NOMO-1 (cell line): ENCODE data around the gene PCCB.
"Not testable (repeated sequence)": the region's sequence is repeated elsewhere in the genome, so short reads cannot be mapped to it uniquely, and the experiment has no call there.

ENCODE experiments used
- DNase-seq, 2 experiments: peaks; one replicate each; lab custom pipeline; 2025; ENCODE audit not compliant: unreplicated experiment in 2 of 2; lab: John Stamatoyannopoulos, UW

The PCCB gene

GRCh38 chr3:136261826-136262225, 11.7 kb downstream of the PCCB start:
- DNase-seq: no peak

DNA sequence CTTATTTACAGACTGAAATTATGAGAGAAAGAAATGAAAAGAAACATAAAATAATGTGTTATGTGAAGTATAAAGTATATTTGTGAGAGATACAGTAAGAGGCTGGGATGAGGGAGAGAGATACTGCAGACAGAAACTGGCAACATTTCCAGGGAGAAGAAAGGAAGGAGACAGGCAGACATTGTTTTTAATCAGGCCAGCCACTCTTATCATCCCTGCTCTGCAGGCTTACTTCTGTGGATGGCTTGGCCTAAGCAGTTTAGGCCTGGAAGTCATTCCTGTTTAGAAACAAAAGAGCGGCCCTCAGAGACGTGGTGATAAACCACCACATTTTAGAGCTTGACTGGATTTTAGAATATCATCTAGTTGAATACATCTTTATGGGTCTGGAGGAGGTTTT, 12.4 kb downstream of the PCCB start:
- no peak for DNase-seq

DNA sequence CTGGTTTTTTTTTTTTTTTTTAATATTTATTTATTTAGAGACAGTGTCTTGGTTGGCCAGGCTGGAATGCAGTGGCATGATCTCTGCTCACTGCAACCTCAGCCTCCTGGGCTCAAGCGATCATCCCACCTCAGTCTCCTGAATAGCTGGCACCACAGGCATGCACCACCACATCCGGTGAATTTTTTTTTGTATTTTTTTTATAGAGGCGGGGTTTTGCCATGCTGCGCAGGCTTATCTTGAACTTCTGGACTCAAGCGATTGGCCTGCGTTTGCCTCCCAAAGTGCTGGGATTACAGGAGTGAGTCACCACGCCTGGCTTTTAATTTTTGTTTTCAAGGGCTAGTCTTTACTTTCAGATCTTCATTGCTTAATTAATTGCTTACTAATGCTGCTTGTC, 13.1 kb downstream of the PCCB start:
- no peak for DNase-seq

- DNase-seq: not testable (repeated sequence)
Observed at GRCh38 chr3:136266468-136267125, 16.5 kb downstream of the PCCB start.

DNA sequence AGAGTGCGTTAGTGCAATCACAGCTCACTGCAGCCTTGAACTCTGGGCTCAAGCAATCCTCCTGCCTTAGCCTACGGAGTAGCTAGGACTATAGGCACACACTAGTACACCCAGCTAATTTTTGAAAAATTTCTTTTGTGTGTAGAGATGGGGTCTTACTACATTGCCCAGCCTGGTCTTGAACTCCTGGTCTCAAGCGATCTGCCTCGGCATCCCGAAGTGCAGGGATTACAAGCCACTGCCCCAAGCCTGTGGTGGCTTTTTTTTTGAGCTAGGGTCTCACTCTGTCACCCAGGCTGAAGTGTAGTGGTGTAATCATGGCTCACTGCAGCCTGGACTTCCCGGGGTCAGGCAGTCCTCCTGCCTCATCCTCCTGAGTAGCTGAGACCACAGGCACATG, 17.1 kb downstream of the PCCB start:
- DNase-seq: no peak

GRCh38 chr3:136270179-136270578, 20.0 kb downstream of the PCCB start:
- no peak for DNase-seq

DNA sequence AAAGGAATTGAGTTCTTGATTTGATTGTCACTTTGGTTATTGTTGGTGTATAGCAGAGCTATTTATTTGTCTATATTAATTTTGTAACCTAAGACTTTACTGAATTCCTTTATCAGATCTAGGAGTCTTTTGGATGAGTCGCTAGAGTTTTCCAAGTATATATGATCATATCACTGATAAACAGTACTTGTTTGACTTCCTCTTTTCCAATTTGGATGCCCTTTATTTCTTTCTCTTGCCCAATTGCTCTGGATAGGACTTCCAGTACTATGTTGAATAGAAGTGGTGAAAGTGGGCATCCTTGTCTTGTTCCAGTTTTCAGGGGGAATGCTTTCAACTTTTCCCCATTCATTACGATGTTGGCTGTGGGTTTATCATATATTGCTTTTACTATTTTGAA, 21.5 kb downstream of the PCCB start:
- not testable (repeated sequence) for DNase-seq

GRCh38 chr3:136276049-136276755, 26.1 kb downstream of the PCCB start:
- DNase-seq: no peak

DNA sequence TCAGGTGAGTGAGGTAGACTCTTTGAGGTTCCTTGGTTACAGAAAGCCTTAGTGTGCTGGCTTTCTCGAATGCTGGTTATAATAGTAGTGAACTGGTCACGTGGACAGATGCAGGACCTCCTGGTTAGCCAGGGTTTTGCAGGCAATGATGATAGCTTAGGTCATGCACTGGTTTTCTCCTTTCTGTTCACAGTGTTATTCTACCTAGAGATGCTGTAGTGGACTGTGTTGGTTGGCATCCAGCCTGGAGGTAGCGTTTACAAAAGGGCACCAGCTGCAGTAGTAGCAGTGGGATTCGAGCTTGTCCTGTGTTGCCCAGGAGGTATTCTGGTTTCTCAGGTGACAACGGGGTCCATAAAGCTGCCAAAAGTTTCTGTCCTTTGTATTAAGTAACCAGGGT, 27.0 kb downstream of the PCCB start:
- DNase-seq: no peak

DNA sequence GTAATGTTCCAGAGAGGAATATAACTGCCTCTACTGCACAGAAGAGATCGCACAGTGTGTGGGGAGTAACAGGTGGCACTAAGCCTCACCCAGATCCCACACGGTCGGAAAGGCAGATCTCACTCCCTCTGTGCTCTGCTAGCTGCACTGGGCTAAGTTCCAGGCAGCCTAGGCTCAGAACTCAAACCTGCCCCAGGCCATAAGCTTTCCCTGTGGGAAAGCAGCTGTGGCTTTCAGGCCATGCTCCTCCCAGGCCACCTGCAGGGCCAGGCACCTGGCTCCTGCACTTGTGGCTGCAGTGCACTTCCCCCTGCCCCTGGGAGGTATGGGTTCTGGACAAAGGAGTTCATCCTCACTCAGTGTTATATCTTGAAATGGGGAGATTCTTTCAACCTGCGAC, 27.5 kb downstream of the PCCB start:
- DNase-seq: no peak

GRCh38 chr3:136279092-136279491, 29.0 kb downstream of the PCCB start:
- no peak for DNase-seq

GRCh38 chr3:136280961-136281360, 30.8 kb downstream of the PCCB start:
- no peak for DNase-seq

DNA sequence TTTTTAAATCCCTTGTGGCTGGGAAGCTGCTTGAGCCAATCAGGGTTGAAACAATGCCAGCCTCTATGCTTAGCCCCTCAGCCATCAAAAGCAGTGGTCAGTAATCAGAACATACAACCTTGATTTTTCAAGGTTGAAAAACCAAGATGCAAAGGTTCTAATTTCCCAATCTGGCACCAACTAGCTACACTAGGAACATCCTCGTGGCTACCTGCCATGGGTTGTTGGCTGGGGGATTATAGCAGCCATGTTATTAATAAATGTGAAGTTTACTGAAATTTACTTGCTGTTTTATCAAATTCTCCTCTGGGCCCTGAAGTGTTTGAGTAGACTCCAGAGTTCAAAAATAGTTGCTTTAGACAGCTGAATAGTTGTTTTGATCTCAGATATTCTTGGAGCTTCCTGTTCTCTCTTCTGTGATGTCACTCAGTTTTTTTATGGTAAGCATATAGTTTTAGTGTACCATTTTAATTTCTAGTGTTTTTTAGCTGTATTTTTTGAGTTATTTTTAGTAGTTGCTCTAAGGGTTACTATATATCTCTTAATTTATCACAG, 31.9 kb downstream of the PCCB start:
- DNase-seq: no peak

DNA sequence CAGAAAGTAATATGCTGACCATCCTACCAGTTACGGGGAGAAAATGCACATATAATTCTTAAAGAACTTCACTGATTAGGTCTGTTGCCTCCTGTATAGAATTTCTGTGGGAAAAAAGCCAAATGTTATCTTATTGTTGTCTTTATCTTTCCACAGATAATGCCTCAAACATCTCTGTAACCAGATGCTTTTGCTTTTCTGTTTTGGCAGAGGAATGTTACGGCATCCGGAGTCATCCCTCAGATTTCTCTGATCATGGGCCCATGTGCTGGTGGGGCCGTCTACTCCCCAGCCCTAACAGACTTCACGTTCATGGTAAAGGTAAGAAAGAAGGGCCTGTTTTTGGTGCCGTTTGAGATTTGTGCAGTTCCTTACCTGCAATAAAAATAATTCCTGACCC, 33.5 kb downstream of the PCCB start:
- no peak for DNase-seq

DNA sequence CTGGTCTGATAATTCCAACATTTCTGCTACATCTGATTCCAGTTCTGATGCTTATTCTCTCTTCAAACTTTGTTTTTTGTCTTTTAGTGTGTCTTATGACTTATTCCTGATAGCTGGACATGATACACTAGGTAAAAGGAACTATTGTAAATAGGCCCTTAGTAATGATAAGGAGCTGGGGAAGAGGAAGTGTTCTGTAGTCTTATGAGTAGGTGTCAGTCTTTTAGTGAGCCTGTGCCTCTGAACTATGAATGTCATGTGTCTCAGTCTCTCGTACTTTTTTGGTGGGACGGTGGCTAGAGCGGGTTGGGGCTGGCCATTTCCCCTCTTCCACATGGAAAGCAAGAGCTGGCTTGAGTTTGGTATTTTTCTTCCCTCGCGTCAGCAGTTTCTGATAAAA, 41.2 kb downstream of the PCCB start:
- no peak for DNase-seq

DNA sequence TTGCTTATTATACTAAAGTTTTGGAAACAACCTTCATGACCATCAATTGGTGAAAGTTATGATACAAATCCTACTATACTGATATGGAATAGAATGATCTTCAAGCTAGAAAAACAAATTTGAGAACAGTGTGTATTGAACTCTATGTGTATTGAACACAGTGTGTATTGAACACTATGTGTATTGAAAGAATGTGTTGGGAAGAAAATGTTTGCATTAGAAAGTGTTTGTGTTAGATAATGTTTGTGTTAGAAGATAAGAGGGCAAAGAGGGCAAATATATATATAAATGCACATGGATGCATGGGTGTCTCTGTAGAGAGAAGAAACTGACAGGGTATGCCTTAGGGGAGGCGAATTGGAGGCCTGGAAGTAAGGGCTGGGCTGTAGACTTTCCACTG, 42.4 kb downstream of the PCCB start:
- DNase-seq: no peak

- no peak for DNase-seq
Observed at GRCh38 chr3:136293279-136293678, 43.1 kb downstream of the PCCB start.

DNA sequence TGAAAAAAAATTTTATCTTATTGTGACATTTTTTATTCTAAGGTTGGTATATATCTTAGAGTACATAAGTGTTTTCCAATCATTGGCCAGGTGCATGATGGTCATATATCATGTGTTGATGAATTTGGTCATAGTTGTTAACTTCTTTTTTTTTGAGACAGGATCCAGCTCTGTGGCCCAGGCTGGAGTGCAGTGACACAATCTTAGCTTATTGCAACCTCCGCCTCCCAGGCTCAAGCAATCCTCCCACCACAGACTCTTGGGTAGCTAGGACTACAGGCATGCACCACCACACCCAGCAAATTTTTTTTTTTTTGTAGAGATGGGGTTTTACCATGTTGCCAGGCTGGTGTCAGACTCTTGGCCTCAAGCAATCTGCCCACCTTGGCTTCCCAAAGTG, 44.0 kb downstream of the PCCB start:
- DNase-seq: no peak

DNA sequence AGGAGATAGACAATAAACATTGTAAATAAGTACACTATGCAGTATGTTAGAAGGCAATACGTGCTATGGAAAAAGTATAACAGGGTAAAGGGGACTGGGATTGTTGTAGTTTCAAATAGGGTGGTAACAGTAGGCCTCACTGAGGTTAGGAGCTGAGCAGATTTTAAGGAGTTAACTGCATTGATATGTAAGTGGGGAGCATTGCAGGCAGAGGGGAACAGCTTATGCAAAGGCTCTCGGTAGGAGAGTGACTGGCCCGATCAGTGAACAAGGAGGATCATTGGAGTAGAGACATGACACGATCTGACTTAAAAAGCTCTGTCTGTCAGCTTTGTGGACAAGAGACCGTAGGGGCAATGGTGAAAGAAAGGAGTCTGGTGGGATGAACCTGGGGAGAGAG, 46.8 kb downstream of the PCCB start:
- DNase-seq: no peak

DNA sequence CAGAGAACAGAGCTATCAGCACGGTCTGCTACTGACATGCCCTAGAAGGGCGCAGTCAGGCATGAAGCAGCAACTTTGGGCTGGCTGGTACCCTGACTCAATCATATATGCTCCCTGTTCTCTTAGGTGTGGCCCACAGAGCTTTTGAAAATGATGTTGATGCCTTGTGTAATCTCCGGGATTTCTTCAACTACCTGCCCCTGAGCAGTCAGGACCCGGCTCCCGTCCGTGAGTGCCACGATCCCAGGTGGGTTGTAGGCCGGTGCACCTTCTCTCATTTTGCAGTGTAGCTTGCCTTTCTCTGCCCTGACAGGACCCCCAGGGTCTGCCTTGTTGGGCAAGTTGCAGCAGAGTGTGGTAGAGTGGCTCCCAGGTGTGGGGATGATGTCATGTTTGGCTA, 47.7 kb downstream of the PCCB start:
- DNase-seq: no peak

GRCh38 chr3:136300444-136300843, 50.3 kb downstream of the PCCB start:
- no peak for DNase-seq

GRCh38 chr3:136305879-136306278, 55.7 kb downstream of the PCCB start:
- DNase-seq: no peak
